HG02678 (cell line): ENCODE data around the gene OOSP2.

Experiments used
- ATAC-seq: cut with Tn5 transposase; IDR thresholded peaks from one replicate; pipeline ENCODE4 v1.9.1; 2021; ENCODE audit warnings: mild to moderate bottlenecking, moderate library complexity; ENCODE audit not compliant: unreplicated experiment

OOSP2 gene

DNA sequence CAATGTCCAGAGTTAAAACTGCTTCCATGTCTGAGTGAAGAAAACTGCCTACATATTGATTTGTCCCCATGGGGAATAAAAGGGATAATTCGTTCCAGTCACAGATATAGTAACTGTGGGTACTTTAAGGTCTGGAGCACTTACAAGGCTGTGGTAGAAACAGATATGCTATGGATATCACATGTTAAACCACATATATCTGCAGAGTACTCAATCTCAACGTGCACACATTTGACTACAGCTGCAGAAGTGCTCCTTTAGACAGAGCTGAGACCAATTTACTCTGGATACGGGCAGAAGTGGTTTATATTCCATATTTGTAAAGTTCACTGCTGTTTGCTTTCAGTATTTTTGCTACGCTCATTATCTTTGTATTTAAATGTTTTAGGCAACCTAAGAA, 38.5 kb downstream of the OOSP2 start:
- no peak for ATAC-seq

GRCh38 chr11:60080535-60080934, 40.3 kb downstream of the OOSP2 start:
- no peak for ATAC-seq

DNA sequence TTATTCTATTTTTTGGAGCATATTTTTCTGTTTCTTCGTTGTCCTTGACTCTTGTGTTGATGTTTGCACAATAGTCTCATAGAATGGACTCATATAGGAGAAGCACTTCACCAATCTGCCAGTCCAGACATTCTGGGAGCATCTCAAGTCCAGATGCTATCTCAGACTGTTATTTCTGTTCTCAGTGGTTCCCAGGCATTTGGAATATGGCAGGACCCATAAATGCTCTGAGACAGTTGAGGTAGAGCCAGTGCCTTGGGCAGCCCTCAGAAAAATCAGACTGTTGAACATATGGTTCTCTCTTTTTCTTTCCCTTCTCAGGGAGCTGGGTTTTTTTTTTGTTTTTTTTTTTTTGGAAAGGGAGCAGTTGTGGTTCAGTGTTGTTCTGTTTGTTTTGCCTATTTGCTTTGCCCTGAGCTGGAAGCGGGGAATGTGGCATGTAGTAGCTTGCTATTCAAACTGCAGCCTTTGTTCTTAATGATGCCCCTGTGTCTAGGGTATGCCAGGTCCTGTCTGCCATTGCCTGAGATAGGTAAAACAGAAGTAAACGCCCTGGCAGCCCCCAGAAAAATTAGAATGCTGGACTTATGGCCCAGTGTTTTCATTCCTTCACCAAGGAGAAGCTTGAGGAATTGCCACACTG, 44.5 kb downstream of the OOSP2 start:
- ATAC-seq: no peak

DNA sequence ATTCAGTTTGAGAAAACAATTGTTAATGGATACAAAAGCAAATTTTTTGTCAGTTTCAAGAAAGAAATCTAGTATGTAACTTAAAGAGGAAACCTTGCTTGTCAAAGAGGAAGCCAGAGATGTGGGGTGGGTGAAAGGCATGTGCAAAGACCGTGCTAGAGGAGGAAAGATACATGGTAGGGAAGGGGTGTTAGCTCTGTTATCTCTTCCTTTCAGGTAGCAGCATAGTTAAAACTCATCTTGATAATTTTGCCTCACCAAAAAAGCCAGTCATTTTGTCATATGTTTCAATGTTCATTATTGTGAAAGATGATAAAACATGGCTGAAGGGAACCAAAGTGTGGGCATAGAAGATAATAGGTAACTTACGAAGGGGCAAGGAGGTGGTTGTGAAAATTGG, 45.7 kb downstream of the OOSP2 start:
- no peak for ATAC-seq

GRCh38 chr11:60087239-60087638, 47.0 kb downstream of the OOSP2 start:
- no peak for ATAC-seq

DNA sequence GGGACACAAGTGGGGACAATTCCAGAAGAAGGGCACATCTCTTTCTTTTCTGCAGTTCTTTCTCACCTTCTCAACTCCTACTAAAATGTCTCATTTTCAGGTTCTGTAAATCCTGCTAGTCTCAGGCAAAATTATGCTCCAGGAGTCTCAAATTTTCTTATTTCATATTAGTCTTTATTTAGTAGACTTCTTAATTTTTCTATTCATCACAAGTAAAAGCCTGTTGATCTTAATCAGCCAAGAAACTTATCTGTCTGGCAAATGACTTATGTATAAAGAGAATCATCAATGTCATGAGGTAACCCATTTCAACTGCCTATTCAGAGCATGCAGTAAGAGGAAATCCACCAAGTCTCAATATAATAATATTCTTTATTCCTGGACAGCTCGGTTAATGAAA, 48.2 kb downstream of the OOSP2 start, which contains the start of gene MS4A2:
Gene MS4A2, plus strand, starts transcription at position 301 of the 400 bp plus-strand sequence. CDS start 102 bp downstream, outside the sequence.
- ATAC-seq: no peak

DNA sequence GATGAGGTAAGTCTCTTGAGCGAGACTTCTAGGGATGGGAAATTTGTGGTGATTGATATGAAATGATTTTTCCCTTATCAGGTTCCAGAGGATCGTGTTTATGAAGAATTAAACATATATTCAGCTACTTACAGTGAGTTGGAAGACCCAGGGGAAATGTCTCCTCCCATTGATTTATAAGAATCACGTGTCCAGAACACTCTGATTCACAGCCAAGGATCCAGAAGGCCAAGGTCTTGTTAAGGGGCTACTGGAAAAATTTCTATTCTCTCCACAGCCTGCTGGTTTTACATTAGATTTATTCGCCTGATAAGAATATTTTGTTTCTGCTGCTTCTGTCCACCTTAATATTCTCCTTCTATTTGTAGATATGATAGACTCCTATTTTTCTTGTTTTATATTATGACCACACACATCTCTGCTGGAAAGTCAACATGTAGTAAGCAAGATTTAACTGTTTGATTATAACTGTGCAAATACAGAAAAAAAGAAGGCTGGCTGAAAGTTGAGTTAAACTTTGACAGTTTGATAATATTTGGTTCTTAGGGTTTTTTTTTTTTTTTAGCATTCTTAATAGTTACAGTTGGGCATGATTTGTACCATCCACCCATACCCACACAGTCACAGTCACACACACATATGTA, 55.4 kb downstream of the OOSP2 start:
- ATAC-seq: no peak

DNA sequence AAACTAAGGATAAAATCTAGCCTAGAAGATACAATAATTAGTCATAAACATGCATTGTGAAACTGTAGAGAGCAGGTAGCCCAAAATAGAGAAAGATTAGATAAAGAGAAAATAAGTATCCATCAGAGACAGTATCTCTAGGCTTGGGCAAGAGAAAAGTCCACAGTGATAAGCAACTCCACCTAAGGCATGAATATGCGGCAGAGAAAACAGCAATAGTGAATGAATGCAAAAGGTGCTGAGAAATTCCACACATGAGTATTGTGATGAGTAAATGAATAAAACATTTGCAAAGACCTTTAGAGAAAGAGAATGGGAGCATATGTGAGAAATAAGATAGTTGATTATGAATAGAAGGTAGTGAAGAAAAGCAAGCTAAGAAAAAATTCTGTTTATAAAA, 57.0 kb downstream of the OOSP2 start:
- ATAC-seq: no peak
